Mammary epithelial cell (primary cell): ENCODE measurements around the gene PGM2L1.

ENCODE experiments used
- CTCF ChIP-seq, 2 donors: IDR thresholded peaks in 1 of 2; conservative IDR thresholded peaks in 1 of 2; 2 replicates each; pipeline ENCODE4 v1.5.1; 2011 to 2012; ENCODE audit warnings: inconsistent platforms in 2 of 2, low read length in 2 of 2, mild to moderate bottlenecking in 2 of 2, control low read depth in 1 of 2, low read depth in 1 of 2; ENCODE audit not compliant: insufficient read depth in 1 of 2; ENCODE audit errors: extremely low read depth in 1 of 2
- EZH2 ChIP-seq: IDR thresholded peaks from 2 replicates; pipeline ENCODE4 v1.6.1; 2012; ENCODE audit warnings: low read length, inconsistent platforms, borderline replicate concordance

- no peak for TF ChIP-seq CTCF (conservative IDR thresholded peaks at IDR 0.05 in 1 of 2, IDR thresholded peaks at IDR 0.05 in 1 of 2; ENCODE audit: extremely low read depth in 1 of 2, insufficient read depth in 1 of 2, low read depth in 1 of 2, low read length in 2 of 2)
- TF ChIP-seq EZH2: no peak
These were observed 87.4 kb downstream of the PGM2L1 start for GRCh38 chr11:74310857-74311256.
